ENCODE results near the gene REC114.
A peak's percentile ranks its signal among the peaks of the same experiment; 100 is the strongest.
"Not testable (repeated sequence)": the region's sequence is repeated elsewhere in the genome, so short reads cannot be mapped to it uniquely, and the experiment has no call there.

Gene REC114

DNA sequence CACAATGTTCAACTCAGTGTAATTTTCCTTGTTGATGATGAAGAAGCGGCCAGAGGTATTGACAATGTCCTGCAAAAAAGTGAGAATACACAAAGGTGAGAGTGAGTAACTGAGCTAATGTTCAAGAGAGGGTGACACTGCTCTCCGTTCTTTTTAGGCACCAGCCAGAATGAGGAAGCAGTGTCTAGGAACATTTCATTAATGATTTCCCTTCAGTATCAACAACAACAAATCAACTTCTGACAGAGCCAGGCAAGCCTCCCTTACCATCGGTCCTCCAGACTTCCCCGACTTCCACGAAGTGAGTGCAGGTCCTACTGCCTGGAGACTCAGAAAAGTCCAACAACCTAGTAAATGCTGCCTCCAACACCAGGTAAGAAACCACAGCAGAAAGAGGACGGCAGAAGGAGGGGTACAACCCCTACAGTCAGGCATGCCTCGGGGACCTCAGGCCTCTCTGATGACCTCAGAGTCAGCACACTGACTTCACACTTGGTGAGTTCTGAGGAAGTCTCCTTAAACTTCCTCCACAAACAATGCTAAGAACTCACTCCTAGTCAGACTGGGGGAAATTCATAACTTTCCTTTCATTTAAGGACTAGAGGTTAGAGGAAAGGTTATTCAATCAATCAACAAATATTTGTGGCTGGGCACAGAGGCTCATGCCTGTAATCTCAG, 127.5 kb downstream of the REC114 start:
- no peak for DNase-seq (ENCODE audit: low read depth)
- TF ChIP-seq, protein P1, sequence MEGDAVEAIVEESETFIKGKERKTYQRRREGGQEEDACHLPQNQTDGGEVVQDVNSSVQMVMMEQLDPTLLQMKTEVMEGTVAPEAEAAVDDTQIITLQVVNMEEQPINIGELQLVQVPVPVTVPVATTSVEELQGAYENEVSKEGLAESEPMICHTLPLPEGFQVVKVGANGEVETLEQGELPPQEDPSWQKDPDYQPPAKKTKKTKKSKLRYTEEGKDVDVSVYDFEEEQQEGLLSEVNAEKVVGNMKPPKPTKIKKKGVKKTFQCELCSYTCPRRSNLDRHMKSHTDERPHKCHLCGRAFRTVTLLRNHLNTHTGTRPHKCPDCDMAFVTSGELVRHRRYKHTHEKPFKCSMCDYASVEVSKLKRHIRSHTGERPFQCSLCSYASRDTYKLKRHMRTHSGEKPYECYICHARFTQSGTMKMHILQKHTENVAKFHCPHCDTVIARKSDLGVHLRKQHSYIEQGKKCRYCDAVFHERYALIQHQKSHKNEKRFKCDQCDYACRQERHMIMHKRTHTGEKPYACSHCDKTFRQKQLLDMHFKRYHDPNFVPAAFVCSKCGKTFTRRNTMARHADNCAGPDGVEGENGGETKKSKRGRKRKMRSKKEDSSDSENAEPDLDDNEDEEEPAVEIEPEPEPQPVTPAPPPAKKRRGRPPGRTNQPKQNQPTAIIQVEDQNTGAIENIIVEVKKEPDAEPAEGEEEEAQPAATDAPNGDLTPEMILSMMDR (IDR thresholded peaks at IDR 0.05; ENCODE audit: low read length, missing control alignments), result no peak
- H3K4me3 ChIP-seq (replicated peaks; ENCODE audit: low read depth, low read length), result no peak overlapping the region

DNA sequence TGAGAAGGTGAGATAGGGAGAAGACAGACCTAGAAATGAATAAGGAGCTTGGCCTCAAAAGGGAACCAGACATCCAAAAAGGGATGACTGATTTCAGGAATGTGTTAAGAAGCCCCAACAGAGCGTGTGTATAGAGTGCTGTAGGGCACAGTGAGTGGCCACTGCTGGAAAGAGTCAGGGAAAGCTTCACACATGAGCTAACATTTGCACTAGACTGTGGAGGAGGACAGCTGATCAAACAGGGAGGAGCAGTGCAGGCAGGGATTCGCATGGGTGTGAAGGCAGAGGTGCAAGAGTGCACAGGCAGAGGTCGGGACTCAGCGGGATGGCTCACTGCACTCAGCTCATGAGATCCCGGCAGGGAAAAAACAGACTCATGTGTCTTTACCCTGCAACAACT, 128.4 kb downstream of the REC114 start:
- H3K4me3 ChIP-seq (replicated peaks; ENCODE audit: low read depth, low read length), result no peak overlapping the region
- DNase-seq (ENCODE audit: low read depth), result no peak
- TF ChIP-seq, protein P1 (IDR thresholded peaks at IDR 0.05; ENCODE audit: low read length, missing control alignments), result no peak

DNA sequence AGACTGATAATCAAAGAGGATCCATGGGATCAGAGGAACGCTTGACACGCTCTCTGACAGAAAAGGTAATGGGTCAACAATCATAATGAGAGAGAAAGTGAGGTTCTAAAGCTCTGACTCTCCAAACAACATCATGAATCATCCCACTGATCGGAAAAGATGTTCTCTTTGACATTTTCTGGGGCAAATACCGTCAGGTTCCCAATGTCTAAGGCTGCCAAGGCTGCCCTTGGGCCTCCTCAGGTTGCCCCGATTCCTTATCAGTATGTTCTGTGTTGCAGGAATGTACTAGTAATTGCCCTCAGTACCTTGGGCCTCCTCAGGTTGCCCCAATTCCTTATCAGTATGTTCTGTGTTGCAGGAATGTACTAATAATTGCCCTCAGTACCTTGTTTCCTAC, 129.3 kb downstream of the REC114 start:
- TF ChIP-seq, protein P1 (IDR thresholded peaks at IDR 0.05; ENCODE audit: low read length, missing control alignments), result no peak
- no peak overlapping the region for H3K4me3 ChIP-seq (replicated peaks; ENCODE audit: low read depth, low read length)
- no peak for DNase-seq (ENCODE audit: low read depth)

DNA sequence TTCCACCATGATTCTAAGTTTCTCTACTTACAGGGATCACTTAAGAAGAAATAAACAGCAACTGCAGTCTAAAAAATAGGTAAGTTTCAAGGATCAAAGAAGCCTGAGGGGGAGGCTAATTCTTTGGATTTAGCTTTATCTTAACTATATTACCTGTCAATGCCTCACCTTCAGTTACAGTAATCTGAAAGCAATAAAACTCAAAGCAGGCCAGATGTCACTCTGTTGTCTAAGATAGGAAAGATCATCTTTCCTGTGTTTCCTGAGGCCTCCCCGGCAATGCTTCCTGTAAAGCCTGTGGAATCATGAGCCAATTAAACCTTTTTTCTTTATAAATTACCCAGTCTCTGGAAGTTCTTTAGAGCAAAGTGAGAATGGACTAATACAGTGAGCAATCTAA, 130.1 kb downstream of the REC114 start:
- H3K4me3 ChIP-seq (replicated peaks; ENCODE audit: low read depth, low read length), result no peak overlapping the region
- DNase-seq (ENCODE audit: low read depth), result no peak
- TF ChIP-seq, protein P1 (IDR thresholded peaks at IDR 0.05; ENCODE audit: low read length, missing control alignments), result no peak

DNA sequence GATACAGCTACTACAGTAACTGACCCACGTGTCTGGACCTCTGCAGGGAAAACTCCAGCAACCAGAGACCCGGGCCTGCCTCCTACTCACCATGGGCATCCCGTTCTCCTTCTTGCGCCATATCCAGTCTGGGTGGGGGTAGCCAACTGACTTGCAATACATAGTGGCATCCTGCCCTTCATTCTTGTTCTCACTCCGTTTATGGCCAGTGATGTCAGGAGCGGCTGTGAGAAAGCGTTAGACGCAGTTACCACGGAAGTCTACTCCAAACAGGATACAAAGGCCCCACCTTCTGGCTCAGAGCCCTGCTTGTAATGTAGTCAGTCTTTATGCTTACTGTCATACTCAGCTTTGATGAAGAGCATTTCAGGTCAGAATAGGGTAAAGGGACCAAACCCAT, 130.6 kb downstream of the REC114 start:
- peak; percentile 99 for DNase-seq (ENCODE audit: low read depth)
- H3K4me3 ChIP-seq (replicated peaks; ENCODE audit: low read depth, low read length), result no peak overlapping the region
- TF ChIP-seq, protein P1 (IDR thresholded peaks at IDR 0.05; ENCODE audit: low read length, missing control alignments), result no peak

DNA sequence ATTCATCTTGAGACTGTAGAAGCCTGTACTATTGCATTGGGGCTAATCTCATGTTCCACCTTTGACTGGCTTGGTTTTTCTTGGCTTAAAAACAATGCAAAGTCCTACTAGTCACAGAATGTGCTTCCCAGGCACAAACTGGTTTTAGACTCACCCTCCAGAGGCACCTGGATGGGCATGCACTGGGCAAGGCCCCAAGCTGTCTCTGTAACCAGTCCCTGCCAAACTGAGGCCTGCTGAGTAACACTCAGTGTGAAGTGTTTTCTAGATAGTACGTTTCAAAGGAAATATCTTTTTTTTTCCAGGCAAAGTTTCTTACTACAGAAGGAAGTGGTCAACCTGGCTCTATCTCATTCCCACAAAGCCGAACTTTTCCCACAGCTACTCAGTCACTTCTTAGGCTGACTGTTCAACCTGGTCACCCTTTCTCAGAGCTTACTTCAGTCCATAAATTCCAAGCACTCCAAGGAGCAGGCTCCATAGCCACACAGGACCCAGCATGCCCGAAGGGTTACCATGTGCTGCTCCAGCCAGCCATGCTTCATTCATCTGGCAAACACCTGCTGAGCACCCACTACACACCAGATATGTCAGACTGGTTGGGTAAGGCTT, 132.8 kb downstream of the REC114 start:
- H3K4me3 ChIP-seq (replicated peaks; ENCODE audit: low read depth, low read length), result no peak overlapping the region
- TF ChIP-seq, protein P1 (IDR thresholded peaks at IDR 0.05; ENCODE audit: low read length, missing control alignments), result no peak
- peak; percentile 66 for DNase-seq (ENCODE audit: low read depth)

DNA sequence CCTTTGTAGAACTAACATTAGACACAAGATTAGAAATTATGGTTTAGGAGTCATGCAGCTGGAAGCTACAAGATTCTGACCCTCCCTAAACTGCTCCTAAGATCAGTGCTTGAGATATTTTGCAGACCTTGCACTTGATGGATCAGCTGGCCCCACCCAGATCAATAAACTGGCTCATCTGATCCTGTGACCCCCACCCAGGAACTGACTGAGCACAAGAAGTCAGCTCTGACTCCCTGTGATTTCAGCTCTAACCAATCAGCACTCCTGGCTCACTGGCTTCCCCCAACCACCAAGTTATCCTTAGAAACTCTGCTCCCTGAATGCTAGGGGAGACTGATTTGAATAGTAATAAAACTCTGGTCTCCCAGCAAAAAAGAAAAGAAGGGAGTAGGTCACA, 134.6 kb downstream of the REC114 start:
- not testable (repeated sequence) for DNase-seq (ENCODE audit: low read depth); H3K4me3 ChIP-seq (replicated peaks; ENCODE audit: low read depth, low read length)
